Hepatocyte (in vitro differentiated cells): ENCODE data around the gene CPNE6. TPM values are rescaled to one million over a fixed set of nuclear protein-coding genes. Genes with fewer than 3 reads are reported as not detected.

Experiments
- DNase-seq: peaks from one replicate; pipeline ENCODE4 v3.0.0-alpha.2; 2016; ENCODE audit warnings: low spot score
- H2AFZ ChIP-seq: fragments of 200-600 bp; sonication (generic); 2 replicates; pipeline ENCODE4 v1.6.0; 2016; ENCODE audit warnings: antibody characterized with exemption, mild to moderate bottlenecking
- H3K27ac ChIP-seq: fragments of 200-600 bp; sonication (generic); 2 replicates; pipeline ENCODE4 v1.5.1; 2016; ENCODE audit warnings: mild to moderate bottlenecking
- H3K27me3 ChIP-seq: fragments of 200-600 bp; sonication (generic); 2 replicates; pipeline ENCODE4 v1.6.1; 2016
- H3K36me3 ChIP-seq: fragments of 200-600 bp; sonication (generic); replicated peaks from 2 replicates; pipeline ENCODE4 v1.5.1; 2016; ENCODE audit warnings: low read depth; ENCODE audit not compliant: insufficient read depth
- H3K4me1 ChIP-seq: fragments of 200-600 bp; sonication (generic); 2 replicates; pipeline ENCODE4 v1.5.1; 2016; ENCODE audit warnings: mild to moderate bottlenecking, moderate library complexity; ENCODE audit not compliant: insufficient read depth
- H3K4me2 ChIP-seq: fragments of 200-600 bp; sonication (generic); 2 replicates; pipeline ENCODE4 v1.6.0; 2016
- H3K4me3 ChIP-seq: fragments of 200-600 bp; sonication (generic); 2 replicates; pipeline ENCODE4 v1.5.1; 2016; ENCODE audit warnings: mild to moderate bottlenecking
- H3K79me2 ChIP-seq: fragments of 200-600 bp; sonication (generic); 2 replicates; pipeline ENCODE4 v1.6.0; 2017; ENCODE audit warnings: mild to moderate bottlenecking
- H3K9me2 ChIP-seq: fragments of 200-600 bp; sonication (generic); replicated peaks from 2 replicates; pipeline ENCODE4 v1.6.0; 2017; ENCODE audit warnings: mild to moderate bottlenecking; ENCODE audit not compliant: insufficient read depth
- H3K9me3 ChIP-seq: fragments of 200-600 bp; sonication (generic); 2 replicates; pipeline ENCODE4 v1.5.1; 2016; ENCODE audit warnings: low read depth, mild to moderate bottlenecking
- H4K20me1 ChIP-seq: fragments of 200-600 bp; sonication (generic); 2 replicates; pipeline ENCODE4 v1.6.0; 2016; ENCODE audit warnings: mild to moderate bottlenecking; ENCODE audit not compliant: insufficient read depth, poor library complexity, severe bottlenecking
- EZH2 ChIP-seq: fragments of 200-600 bp; sonication (generic); IDR thresholded peaks from 2 replicates; pipeline ENCODE4 v1.6.1; 2016; ENCODE audit warnings: antibody characterized with exemption, mild to moderate bottlenecking, borderline replicate concordance
- EZH2phosphoT487 ChIP-seq: fragments of 200-600 bp; sonication (generic); IDR thresholded peaks from one replicate; pipeline ENCODE4 v1.6.1; 2018; ENCODE audit warnings: antibody characterized with exemption, mild to moderate bottlenecking, low read depth, moderate library complexity; ENCODE audit not compliant: unreplicated experiment, severe bottlenecking
- WGBS: methylation state at CpG from one replicate; pipeline ENCODE4 v1.1.6; 2016; ENCODE audit warnings: low lambda C conversion rate; ENCODE audit errors: missing lambda C conversion rate; 5-methylcytosine and 5-hydroxymethylcytosine counted together
- polyA plus RNA-seq: library from polyadenylated mRNA; unstranded; fragments of >200 nt; fragmentation: Nextera tagmentation; extraction: Ambion mirVana; gene quantifications from 2 replicates; pipeline ENCODE4 v1.2.1, GENCODE V29; 2016
- total RNA-seq: library from RNA; depleted of rRNA; stranded (reverse); fragments of >200 nt; gene quantifications from 2 replicates; pipeline ENCODE4 v1.2.3, GENCODE V29; 2014
- TF ChIP-seq, protein P1 (sequence below): fragments of 200-600 bp; sonication (generic); IDR thresholded peaks from 2 replicates; pipeline ENCODE4 v1.5.1; 2016; ENCODE audit warnings: antibody characterized with exemption, mild to moderate bottlenecking; ENCODE audit not compliant: poor library complexity

Gene CPNE6
- total and polyA plus RNA-seq, 2 experiments from 2014 or later: not detected

DNA sequence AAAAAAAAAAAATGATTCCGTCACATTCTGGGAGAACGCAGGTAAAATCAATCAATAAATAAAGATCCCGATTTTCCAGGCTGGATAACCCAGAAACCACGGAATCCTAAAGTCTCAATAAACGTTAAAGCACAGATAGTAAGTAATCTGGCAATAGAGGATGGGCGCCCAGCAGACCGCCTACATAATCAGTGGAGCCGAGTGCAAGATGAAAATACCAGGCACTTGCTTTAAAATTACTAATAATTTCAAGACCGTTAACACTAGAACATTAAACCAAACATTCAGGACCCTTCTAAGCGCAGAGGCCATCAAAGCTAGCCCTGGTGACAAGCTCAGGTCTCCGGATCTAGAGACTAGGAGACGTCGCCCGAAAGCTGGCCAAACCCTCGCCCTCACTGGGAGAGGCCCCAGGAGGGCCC lies 42.0 kb downstream of the CPNE6 start:
- Histone ChIP-seq H3K9me2 (no peaks in the 10 kb centered on the region), H3K4me1 (peaks cover 9% of the 10 kb centered on the region)
- WGBS: 14% methylated on average over 15 of the region's 15 CpGs

DNA sequence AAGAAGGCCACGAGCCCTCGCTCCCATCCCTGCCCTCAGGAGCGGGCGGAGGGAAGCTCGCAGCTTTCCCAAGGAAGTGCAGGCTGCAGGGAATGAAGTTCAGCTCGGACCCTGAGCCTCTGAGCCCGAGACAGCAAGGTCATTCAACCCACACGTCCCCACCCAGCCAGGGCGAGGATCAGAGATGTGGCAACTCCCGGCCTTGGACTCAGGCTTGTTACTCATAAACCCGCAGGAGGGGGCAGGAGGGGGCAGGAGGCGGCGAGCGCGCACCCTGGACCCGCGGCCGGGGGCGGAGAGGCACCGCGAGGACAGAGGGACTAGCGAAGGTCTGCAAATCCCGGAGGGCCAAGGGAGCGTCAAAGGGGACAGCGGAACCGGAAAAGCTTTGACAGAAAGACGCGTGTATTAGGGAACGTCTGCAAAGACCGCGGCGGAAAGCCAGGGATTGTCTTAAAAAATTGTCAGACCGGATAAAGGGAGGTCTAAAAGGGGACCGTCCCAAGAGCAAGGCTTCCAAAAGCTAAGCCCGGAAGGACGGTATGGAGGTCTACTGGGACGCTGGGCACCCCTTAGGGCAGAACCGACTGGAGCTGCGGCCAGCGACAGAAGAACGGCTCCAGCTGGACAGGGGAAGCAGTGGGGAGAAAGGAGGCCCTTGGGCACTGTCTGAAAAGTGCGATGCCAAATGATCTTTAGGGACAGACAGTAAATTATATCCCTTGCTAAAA lies 42.6 kb downstream of the CPNE6 start:
- H3K36me3 ChIP-seq: no peaks in the 10 kb centered on the region
- DNase-seq: peak; percentile 94
- TF ChIP-seq EZH2phosphoT487: no peak
- TF ChIP-seq, protein P1, sequence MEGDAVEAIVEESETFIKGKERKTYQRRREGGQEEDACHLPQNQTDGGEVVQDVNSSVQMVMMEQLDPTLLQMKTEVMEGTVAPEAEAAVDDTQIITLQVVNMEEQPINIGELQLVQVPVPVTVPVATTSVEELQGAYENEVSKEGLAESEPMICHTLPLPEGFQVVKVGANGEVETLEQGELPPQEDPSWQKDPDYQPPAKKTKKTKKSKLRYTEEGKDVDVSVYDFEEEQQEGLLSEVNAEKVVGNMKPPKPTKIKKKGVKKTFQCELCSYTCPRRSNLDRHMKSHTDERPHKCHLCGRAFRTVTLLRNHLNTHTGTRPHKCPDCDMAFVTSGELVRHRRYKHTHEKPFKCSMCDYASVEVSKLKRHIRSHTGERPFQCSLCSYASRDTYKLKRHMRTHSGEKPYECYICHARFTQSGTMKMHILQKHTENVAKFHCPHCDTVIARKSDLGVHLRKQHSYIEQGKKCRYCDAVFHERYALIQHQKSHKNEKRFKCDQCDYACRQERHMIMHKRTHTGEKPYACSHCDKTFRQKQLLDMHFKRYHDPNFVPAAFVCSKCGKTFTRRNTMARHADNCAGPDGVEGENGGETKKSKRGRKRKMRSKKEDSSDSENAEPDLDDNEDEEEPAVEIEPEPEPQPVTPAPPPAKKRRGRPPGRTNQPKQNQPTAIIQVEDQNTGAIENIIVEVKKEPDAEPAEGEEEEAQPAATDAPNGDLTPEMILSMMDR: no peak
- no peak for TF ChIP-seq EZH2
- no peaks in the 10 kb centered on the region for H3K9me3 ChIP-seq
- H3K4me3 ChIP-seq: peak overlapping the region; percentile 44
- H3K4me2 ChIP-seq: peak overlapping the region; percentile 77
- H3K9me2 ChIP-seq: no peaks in the 10 kb centered on the region
- H3K4me1 ChIP-seq: peaks cover 9% of the 10 kb centered on the region
- peak overlapping the region; percentile 98 for H3K27ac ChIP-seq
- H3K79me2 ChIP-seq: peaks cover 20% of the 10 kb centered on the region
- H2AFZ ChIP-seq: peak overlapping the region; percentile 63
- H4K20me1 ChIP-seq: no peaks in the 10 kb centered on the region
- WGBS: under 1% methylated on average over 40 of the region's 42 CpGs
- no peaks in the 10 kb centered on the region for H3K27me3 ChIP-seq

More for the DNA sequence above, 42.0 kb downstream of the CPNE6 start:
- Histone ChIP-seq H3K9me3 (no peaks in the 10 kb centered on the region), H3K27ac (peak overlapping the region; percentile 98), H3K27me3 (no peaks in the 10 kb centered on the region), H3K4me2 (peak overlapping the region; percentile 77), H3K79me2 (peaks cover 20% of the 10 kb centered on the region), H2AFZ (peak overlapping the region; percentile 63), H4K20me1 (no peaks in the 10 kb centered on the region), H3K36me3 (no peaks in the 10 kb centered on the region), H3K4me3 (peak overlapping the region; percentile 44)
- TF ChIP-seq EZH2phosphoT487: no peak
- TF ChIP-seq EZH2: no peak
- TF ChIP-seq, protein P1: no peak
- DNase-seq: no peak

DNA sequence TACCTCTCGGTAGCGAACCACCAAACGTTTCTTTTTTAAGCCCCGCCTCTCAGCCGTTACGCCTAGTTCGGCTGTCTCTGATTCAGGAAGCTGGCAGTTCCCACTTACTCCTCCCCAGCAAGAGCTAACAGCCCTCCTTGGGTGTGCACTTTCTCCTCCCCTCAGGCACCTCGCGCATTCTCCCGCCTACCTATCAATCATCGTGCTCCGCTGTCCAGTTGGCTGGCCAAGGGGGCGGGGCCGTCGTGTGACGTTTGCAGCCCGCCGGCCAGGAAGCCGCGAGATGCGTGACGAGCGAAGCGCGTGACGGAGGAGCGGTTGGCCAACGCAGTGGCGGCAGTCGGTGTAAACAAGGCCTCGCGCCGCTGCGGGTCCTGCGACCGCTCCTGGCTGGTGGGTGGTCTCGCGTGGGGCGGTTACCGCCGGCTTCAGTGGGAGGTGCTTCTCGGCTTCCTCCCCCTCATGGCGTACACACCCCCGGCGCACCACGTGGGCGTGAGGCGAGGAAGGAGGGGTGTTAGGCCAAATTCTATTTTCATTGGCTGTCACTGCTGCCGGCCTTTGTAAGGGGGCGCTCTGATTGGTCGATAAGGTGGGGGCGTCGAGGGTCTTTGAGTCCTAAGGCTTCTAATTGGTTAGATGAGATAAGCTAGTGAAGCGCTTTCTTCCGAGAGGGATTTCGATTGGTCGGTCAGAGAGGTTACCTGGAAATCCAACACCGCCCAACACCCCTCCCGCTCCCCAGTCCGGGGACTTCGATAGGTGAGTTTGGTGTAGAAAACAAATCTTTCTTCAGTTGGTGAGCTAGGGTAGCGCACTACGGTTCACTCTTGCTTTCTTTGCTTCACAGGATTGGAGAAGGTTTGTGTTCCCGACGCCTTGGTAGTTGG lies 43.4 kb downstream of the CPNE6 start, which contains the start of the genes DCAF11 and NRL:
DCAF11 (plus strand) TSS at position 246 of the 890 bp plus-strand sequence. CDS start 818 bp downstream, outside the sequence.
NRL (minus strand) TSS at position 418 of the 890 bp plus-strand sequence. CDS start 32,101 bp downstream, outside the sequence.
- Histone ChIP-seq H3K4me1 (peaks cover 9% of the 10 kb centered on the region), H4K20me1 (no peaks in the 10 kb centered on the region), H3K4me3 (peak within 1 kb of the TSS; percentile 44), H3K4me2 (peak within 1 kb of the TSS; percentile 79), H3K9me2 (no peaks in the 10 kb centered on the region), H3K79me2 (peaks cover 20% of the 10 kb centered on the region), H2AFZ (peak within 1 kb of the TSS; percentile 63), H3K27ac (peak within 1 kb of the TSS; percentile 98), H3K27me3 (no peaks in the 10 kb centered on the region), H3K36me3 (no peaks in the 10 kb centered on the region), H3K9me3 (no peaks in the 10 kb centered on the region)
- TF ChIP-seq EZH2phosphoT487 (no peak), EZH2 (no peak)
- TF ChIP-seq, protein P1: no peak
- DNase-seq: peak; percentile 99
- under 1% methylated on average over 63 of the region's 65 CpGs for WGBS
